Endothelial cell of umbilical vein (primary cell): ENCODE results near the gene ZNF488. TPM values are rescaled to one million over a fixed set of nuclear protein-coding genes. Genes with fewer than 3 reads are reported as not detected.

Experiments
- BruUV-seq: library from RNA; stranded (reverse); fragments of 400-500 nt; replicated peaks from 2 replicates; lab custom pipeline; 2021; lab: Mats Ljungman, UMichigan
- CTCF ChIA-PET: fragments of 300-600, 350-600 bp; sonication (Branson Sonifier 250); formaldehyde crosslinking; loops from one replicate; lab custom pipeline; 2021; ENCODE audit warnings: antibody characterized with exemption, inconsistent platforms; lab: Charles Lee
- POLR2A ChIA-PET: fragments of 300-600, 350-600 bp; sonication (Branson Sonifier 250); formaldehyde crosslinking; loops from one replicate; lab custom pipeline; 2021; ENCODE audit warnings: antibody characterized with exemption, inconsistent platforms; lab: Charles Lee
- DNase-seq: peaks from one replicate; pipeline ENCODE4 v3.0.0-alpha.2; 2011; ENCODE audit warnings: low read depth, low spot score
- FAIRE-seq: peaks from 2 replicates; lab custom pipeline; 2011; peaks lifted over from hg19 to GRCh38; lab: Jason Lieb, UNC
- H2AFZ ChIP-seq: 2 replicates; pipeline ENCODE4 v1.6.0; 2012; ENCODE audit warnings: low read depth, low read length, control low read depth, inconsistent platforms
- H3K27ac ChIP-seq: 2 replicates; pipeline ENCODE4 v1.5.1; 2011; ENCODE audit warnings: low read depth, mild to moderate bottlenecking, control low read depth, low read length, moderate library complexity; ENCODE audit not compliant: insufficient read depth
- H3K27me3 ChIP-seq, 2 experiments: 2 replicates each; pipeline versions ENCODE4 v1.6.0 to v1.6.1; 2011; ENCODE audit warnings: low read length in 2 of 2, mixed read lengths in 1 of 2; ENCODE audit not compliant: control insufficient read depth in 2 of 2, insufficient read depth in 2 of 2
- H3K36me3 ChIP-seq, 2 experiments: 2 replicates in 1 of 2; 3 replicates in 1 of 2; pipeline ENCODE4 v1.5.1; 2011; ENCODE audit warnings: low read length in 2 of 2, mild to moderate bottlenecking in 1 of 2, moderate library complexity in 1 of 2; ENCODE audit not compliant: control insufficient read depth in 2 of 2, insufficient read depth in 2 of 2; ENCODE audit errors: extremely low read depth in 1 of 2
- H3K4me1 ChIP-seq: 3 replicates; pipeline ENCODE4 v1.5.1; 2011; ENCODE audit warnings: mild to moderate bottlenecking, low read length; ENCODE audit not compliant: control insufficient read depth, insufficient read depth; ENCODE audit errors: extremely low read depth
- H3K4me2 ChIP-seq: 2 replicates; pipeline ENCODE4 v1.6.1; 2011; ENCODE audit warnings: low read length, control low read depth, mixed read lengths; ENCODE audit not compliant: insufficient read depth
- H3K4me3 ChIP-seq, 3 experiments: fragments of 200-600 bp in 1 of 3; sonication (generic), shearing (Covaris generic) in 1 of 3; replicated peaks in 1 of 3; 2 replicates each; pipeline ENCODE4 v1.5.1; 2011 to 2016; ENCODE audit warnings: control low read depth in 3 of 3, low read length in 3 of 3, mild to moderate bottlenecking in 2 of 3, inconsistent platforms in 1 of 3, low read depth in 1 of 3, moderate library complexity in 1 of 3; ENCODE audit not compliant: insufficient read depth in 1 of 3
- H3K79me2 ChIP-seq: 2 replicates; pipeline ENCODE4 v1.6.0; 2012; ENCODE audit warnings: low read length, inconsistent platforms; ENCODE audit not compliant: control insufficient read depth, insufficient read depth
- H3K9ac ChIP-seq: replicated peaks from 2 replicates; pipeline ENCODE3; 2011; ENCODE audit warnings: low read length, control low read depth; ENCODE audit not compliant: insufficient read depth; ENCODE audit errors: extremely low read depth
- H3K9me1 ChIP-seq: replicated peaks from 3 replicates; pipeline ENCODE4 v1.6.0; 2011; ENCODE audit warnings: mild to moderate bottlenecking, low read length; ENCODE audit not compliant: control insufficient read depth, insufficient read depth; ENCODE audit errors: extremely low read depth
- H3K9me3 ChIP-seq: replicated peaks from 2 replicates; pipeline ENCODE4 v1.5.1; 2012; ENCODE audit warnings: low read length, inconsistent platforms; ENCODE audit not compliant: control insufficient read depth, insufficient read depth
- H4K20me1 ChIP-seq: replicated peaks from 2 replicates; pipeline ENCODE3; 2011; ENCODE audit warnings: mild to moderate bottlenecking, low read length; ENCODE audit not compliant: control insufficient read depth, insufficient read depth; ENCODE audit errors: extremely low read depth
- FOS ChIP-seq: IDR thresholded peaks from 2 replicates; pipeline ENCODE4 v1.6.1; 2011; ENCODE audit warnings: mild to moderate bottlenecking, low read length, moderate library complexity, borderline replicate concordance; ENCODE audit not compliant: insufficient read depth
- JUN ChIP-seq: IDR thresholded peaks from 2 replicates; pipeline ENCODE4 v1.6.1; 2011; ENCODE audit warnings: borderline replicate concordance, low read depth; ENCODE audit not compliant: insufficient read length, insufficient read depth
- POLR2AphosphoS5 ChIP-seq: IDR thresholded peaks from 2 replicates; pipeline ENCODE4 v1.6.1; 2012; ENCODE audit warnings: low read depth, mild to moderate bottlenecking, control low read depth, low read length, moderate library complexity; ENCODE audit not compliant: insufficient read depth
- dilution Hi-C: fragments of 300-500 bp; cut with MboI; formaldehyde crosslinking; loops from one replicate; pipeline ENCODE4 v1.15.0; 2019; ENCODE audit warnings: low sequenced_read_pairs; ENCODE audit not compliant: extremely low pct_ligation_motif_present
- intact Hi-C: fragments of 100-400 bp; cut with micrococcal nuclease; formaldehyde crosslinking; loops from one replicate; pipeline ENCODE4 v1.10.0; 2022
- polyA plus RNA-seq, 4 experiments: library from polyadenylated mRNA; depleted of rRNA in 3 of 4; stranded (reverse) in 3 of 4; unstranded in 1 of 4; fragments of >200 nt; gene quantifications; 2 replicates each; pipeline versions ENCODE4 v1.2.1 to v1.2.3, GENCODE V29; 2011 to 2012; ENCODE audit warnings: missing spikeins in 1 of 4
- total RNA-seq: library from RNA; stranded (reverse); gene quantifications from 2 replicates; pipeline ENCODE4 v1.2.3, GENCODE V29; 2021

The ZNF488 gene
- total and polyA plus RNA-seq, 2 donors (not counting 3 experiments of a cell fraction or from before 2014, with no cell fraction given) = 0.21 to 0.38 TPM

DNA sequence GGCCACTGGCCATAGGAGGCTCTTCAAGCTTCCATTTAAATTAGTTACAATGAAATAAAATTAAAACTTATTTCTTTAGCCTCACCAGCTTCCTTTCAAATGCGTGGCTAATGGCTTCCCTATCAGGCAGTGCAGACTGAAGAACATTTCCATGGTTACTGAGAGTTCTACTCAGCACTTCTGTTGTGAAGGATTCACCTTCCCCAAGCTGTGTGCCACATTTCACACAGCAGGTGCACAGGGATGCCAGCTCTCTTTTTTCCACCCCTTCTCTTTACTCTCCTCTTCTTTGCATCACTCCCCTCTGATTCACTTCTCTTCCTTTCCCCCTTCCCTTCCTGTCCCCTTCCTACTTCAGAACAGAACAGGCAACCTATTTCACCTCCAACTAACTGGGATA, 61.0 kb downstream of the ZNF488 start:
- H3K79me2 ChIP-seq = no peaks in the 10 kb centered on the region
- POLR2A ChIA-PET = no interaction called here
- no TSS peak for BruUV-seq
- TF ChIP-seq POLR2AphosphoS5 = no peak
- no peaks in the 10 kb centered on the region for H3K9me1 ChIP-seq
- no peaks in the 10 kb centered on the region for H4K20me1 ChIP-seq
- H3K4me1 ChIP-seq = no peaks in the 10 kb centered on the region
- no peaks in the 10 kb centered on the region for H3K36me3 ChIP-seq
- H3K9me3 ChIP-seq = no peaks in the 10 kb centered on the region
- DNase-seq (no peak), FAIRE-seq (no peak)
- dilution Hi-C loops (no loop called here), intact Hi-C loops (no loop called here)
- no peak overlapping the region for H3K9ac ChIP-seq
- H2AFZ ChIP-seq = no peak overlapping the region
- H3K4me2 ChIP-seq = no peak overlapping the region
- H3K27ac ChIP-seq = no peak overlapping the region
- H3K4me3 ChIP-seq = no peak overlapping the region
- CTCF ChIA-PET = interaction anchor here (0.8 to 2.9 kb wide), 6 partner anchors 9 to 329 kb away, joined by 3 to 15 read pairs (median 4); no protein-coding TSS in a partner anchor
- H3K27me3 ChIP-seq = peaks cover 2 to 3% of the 10 kb centered on the region in 2 experiments

DNA sequence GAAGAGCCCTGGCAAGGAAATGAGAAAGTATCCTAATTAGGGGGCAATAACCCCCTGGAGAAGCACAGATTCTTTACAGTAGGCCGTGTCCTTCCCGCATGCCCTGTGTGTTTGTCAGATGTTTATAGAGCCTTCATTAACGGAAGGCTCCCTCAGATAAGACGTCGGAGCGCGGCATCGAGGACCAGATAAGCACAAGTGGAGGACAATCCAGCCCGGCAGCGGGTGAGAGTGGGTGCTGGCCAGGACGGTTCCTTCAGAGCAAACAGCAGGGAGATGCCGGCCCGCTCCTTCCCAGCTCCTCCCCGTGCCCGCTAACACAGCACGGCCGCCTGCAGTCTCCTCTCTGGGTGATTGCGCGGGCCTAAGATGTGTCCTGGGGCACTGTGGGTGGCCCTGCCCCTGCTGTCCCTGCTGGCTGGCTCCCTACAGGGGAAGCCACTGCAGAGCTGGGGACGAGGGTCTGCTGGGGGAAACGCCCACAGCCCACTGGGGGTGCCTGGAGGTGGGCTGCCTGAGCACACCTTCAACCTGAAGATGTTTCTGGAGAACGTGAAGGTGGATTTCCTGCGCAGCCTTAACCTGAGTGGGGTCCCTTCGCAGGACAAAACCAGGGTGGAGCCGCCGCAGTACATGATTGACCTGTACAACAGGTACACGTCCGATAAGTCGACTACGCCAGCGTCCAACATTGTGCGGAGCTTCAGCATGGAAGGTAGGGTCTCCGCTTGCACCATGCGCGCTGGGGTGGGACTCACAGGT, 61.6 kb downstream of the ZNF488 start, which contains the start of gene GDF2:
Gene GDF2 (plus strand): TSS at position 155 of the 762 bp plus-strand sequence. CDS start 215 bp downstream, at position 370.
- H3K9me1 ChIP-seq = no peaks in the 10 kb centered on the region
- no peak within 1 kb of the TSS for H3K9ac ChIP-seq
- intact Hi-C loops (no loop called here), dilution Hi-C loops (no loop called here)
- H2AFZ ChIP-seq = no peak within 1 kb of the TSS
- BruUV-seq = no TSS peak
- no peaks in the 10 kb centered on the region for H3K79me2 ChIP-seq
- FAIRE-seq = no peak
- TF ChIP-seq JUN (no peak), FOS (no peak), POLR2AphosphoS5 (no peak)
- H3K27ac ChIP-seq = no peak within 1 kb of the TSS
- no peaks in the 10 kb centered on the region for H3K9me3 ChIP-seq
- no peak for DNase-seq
- H3K27me3 ChIP-seq = peaks cover 2 to 3% of the 10 kb centered on the region in 2 experiments
- POLR2A ChIA-PET = no interaction called here
- CTCF ChIA-PET = interaction anchor here (0.8 to 2.9 kb wide), 6 partner anchors 9 to 328 kb away, joined by 3 to 15 read pairs (median 4); no protein-coding TSS in a partner anchor
- H3K4me1 ChIP-seq = no peaks in the 10 kb centered on the region
- H3K4me3 ChIP-seq = no peak within 1 kb of the TSS
- H3K4me2 ChIP-seq = no peak within 1 kb of the TSS
- no peaks in the 10 kb centered on the region for H3K36me3 ChIP-seq
- no peaks in the 10 kb centered on the region for H4K20me1 ChIP-seq
